B cell (primary cell): ENCODE measurements around the gene ZMYM4. TPM values are rescaled to one million over a fixed set of nuclear protein-coding genes. Genes with fewer than 3 reads are reported as not detected.

Experiments
- ATAC-seq: fragments of 200-7000 bp; cut with Tn5 transposase; one replicate; pipeline ENCODE4 v1.10.0; 2021; ENCODE audit warnings: low read depth, mild to moderate bottlenecking, moderate number of reproducible peaks, moderate library complexity
- CTCF ChIA-PET: fragments of 350-600 bp; sonication (Branson Sonifier 250); formaldehyde crosslinking; loops from one replicate; lab custom pipeline; 2021; ENCODE audit warnings: antibody characterized with exemption, inconsistent platforms; lab: Charles Lee
- POLR2A ChIA-PET: fragments of 350-600 bp; sonication (Branson Sonifier 250); formaldehyde crosslinking; loops from one replicate; lab custom pipeline; 2021; ENCODE audit warnings: antibody characterized with exemption; lab: Charles Lee
- DNase-seq: peaks from one replicate; pipeline ENCODE4 v3.0.0; 2013
- H2AFZ ChIP-seq: 2 replicates; pipeline ENCODE4 v1.6.1; 2012; ENCODE audit warnings: mild to moderate bottlenecking, low read depth, low read length; ENCODE audit not compliant: insufficient read depth, poor library complexity, severe bottlenecking
- H3K27ac ChIP-seq, 2 donors: 1 replicate in 1 of 2; 2 replicates in 1 of 2; pipeline ENCODE4 v1.5.1; 2012 to 2013; ENCODE audit warnings: low read length in 2 of 2, mild to moderate bottlenecking in 2 of 2, moderate library complexity in 1 of 2
- H3K27me3 ChIP-seq, 4 experiments: fragments of 200-600 bp in 1 of 4; sonication (generic) in 1 of 4; replicated peaks in 1 of 4; 1 replicate in 2 of 4; 2 replicates in 2 of 4; pipeline versions ENCODE4 v1.6.1 to v1.7.0; 2013 to 2016; ENCODE audit warnings: low read length in 3 of 4, mild to moderate bottlenecking in 2 of 4, mixed read lengths in 1 of 4, moderate library complexity in 1 of 4; ENCODE audit not compliant: insufficient read depth in 4 of 4, control insufficient read depth in 3 of 4; ENCODE audit errors: control extremely low read depth in 1 of 4
- H3K36me3 ChIP-seq, 2 experiments: replicated peaks in 1 of 2; 1 replicate in 1 of 2; 2 replicates in 1 of 2; pipeline versions ENCODE4 v1.6.1 to v1.7.1; 2013; ENCODE audit warnings: low read length in 1 of 2; ENCODE audit not compliant: insufficient read depth in 2 of 2, control insufficient read depth in 1 of 2; ENCODE audit errors: control extremely low read depth in 1 of 2, extremely low read depth in 1 of 2
- H3K4me1 ChIP-seq, 2 donors: fragments of 200-600 bp in 1 of 2; sonication (generic) in 1 of 2; 1 replicate in 1 of 2; 2 replicates in 1 of 2; pipeline versions ENCODE4 v1.5.1 to v1.6.1; 2013 to 2017; ENCODE audit warnings: low read length in 2 of 2; ENCODE audit not compliant: control insufficient read depth in 2 of 2, insufficient read depth in 2 of 2
- H3K4me2 ChIP-seq: replicated peaks from 2 replicates; pipeline ENCODE3; 2012; ENCODE audit warnings: mild to moderate bottlenecking, low read depth, low read length; ENCODE audit not compliant: poor library complexity, severe bottlenecking
- H3K4me3 ChIP-seq, 5 experiments: fragments of 200-600 bp in 1 of 5; sonication (generic) in 1 of 5; 1 replicate in 3 of 5; 2 replicates in 2 of 5; pipeline versions ENCODE4 v1.5.1 to v1.7.0; 2011 to 2016; ENCODE audit warnings: low read length in 4 of 5, mild to moderate bottlenecking in 4 of 5, low read depth in 2 of 5, control low read depth in 1 of 5, moderate library complexity in 1 of 5; ENCODE audit not compliant: insufficient read depth in 1 of 5; ENCODE audit errors: control extremely low read depth in 1 of 5, extremely low read depth in 1 of 5
- H3K79me2 ChIP-seq: fragments of 200-600 bp; sonication (generic); one replicate; pipeline ENCODE4 v1.6.0; 2016; ENCODE audit warnings: low read length; ENCODE audit not compliant: control insufficient read depth, insufficient read depth
- H3K9ac ChIP-seq: fragments of 200-600 bp; sonication (generic); 2 replicates; pipeline ENCODE4 v1.6.1; 2017; ENCODE audit warnings: mild to moderate bottlenecking, low read length, moderate library complexity
- H3K9me3 ChIP-seq, 3 donors: one replicate each; pipeline versions ENCODE4 v1.6.1 to v1.7.1; 2013; ENCODE audit warnings: low read length in 2 of 3; ENCODE audit not compliant: control insufficient read depth in 2 of 3, insufficient read depth in 1 of 3; ENCODE audit errors: control extremely low read depth in 1 of 3
- H4K20me1 ChIP-seq: 2 replicates; pipeline ENCODE4 v1.6.0; 2012; ENCODE audit warnings: mild to moderate bottlenecking, low read length; ENCODE audit not compliant: insufficient read depth, control insufficient read depth, poor library complexity, severe bottlenecking
- H3K27ac Mint-ChIP-seq: one replicate; pipeline ENCODE4 v1.8.0; 2021; ENCODE audit warnings: mixed read lengths
- H3K27me3 Mint-ChIP-seq: one replicate; pipeline ENCODE4 v1.8.0; 2021; ENCODE audit warnings: mixed read lengths
- H3K4me1 Mint-ChIP-seq: one replicate; pipeline ENCODE4 v1.8.0; 2021; ENCODE audit warnings: mixed read lengths
- H3K4me3 Mint-ChIP-seq: one replicate; pipeline ENCODE4 v1.8.0; 2021; ENCODE audit warnings: mixed read lengths
- H3K9me3 Mint-ChIP-seq: one replicate; pipeline ENCODE4 v1.8.0; 2022; ENCODE audit warnings: mixed read lengths; ENCODE audit not compliant: insufficient read depth
- CTCF ChIP-seq: fragments of 200-600 bp; IDR thresholded peaks from one replicate; pipeline ENCODE4 v1.8.0; 2022; ENCODE audit warnings: antibody characterized with exemption, mild to moderate bottlenecking
- EZH2 ChIP-seq: IDR thresholded peaks from 2 replicates; pipeline ENCODE4 v1.6.1; 2012; ENCODE audit warnings: borderline replicate concordance, low read depth, mild to moderate bottlenecking, moderate library complexity, low read length; ENCODE audit not compliant: insufficient read depth, poor library complexity, severe bottlenecking
- WGBS: methylation state at CpG from one replicate; pipeline ENCODE4 v1.1.5; 2013; ENCODE audit warnings: missing lambda C conversion rate; ENCODE audit not compliant: insufficient coverage; 5-methylcytosine and 5-hydroxymethylcytosine counted together
- intact Hi-C: fragments of 100-400 bp; cut with micrococcal nuclease; formaldehyde crosslinking; loops from one replicate; pipeline ENCODE4 v1.10.0; 2022
- polyA plus RNA-seq: library from polyadenylated mRNA; depleted of rRNA; stranded (reverse); fragments of >200 nt; gene quantifications from 2 replicates; pipeline ENCODE4 v1.2.3, GENCODE V29; 2012
- total RNA-seq, 2 donors: library from RNA; stranded (reverse); fragments of 120-200 nt in 1 of 2; gene quantifications; 1 replicate in 1 of 2; 2 replicates in 1 of 2; pipeline versions ENCODE4 v1.2.3 to v1.2.4, GENCODE V29; 2013 to 2022

ZMYM4 gene
- total and polyA plus RNA-seq, 2 donors (not counting 1 experiment from before 2014, with no cell fraction given): 7.2 to 45.2 TPM

- Mint-ChIP-seq H3K9me3 (no peaks in the 10 kb centered on the region), H3K4me3 (no peak overlapping the region), H3K27me3 (no peaks in the 10 kb centered on the region), H3K27ac (no peak overlapping the region), H3K4me1 (no peaks in the 10 kb centered on the region)
- Histone ChIP-seq H3K79me2 (no peaks in the 10 kb centered on the region), H3K9ac (no peak overlapping the region), H3K27ac (no peak overlapping the region), H4K20me1 (no peaks in the 10 kb centered on the region), H3K4me2 (no peak overlapping the region), H3K4me1 (no peaks in the 10 kb centered on the region), H2AFZ (no peak overlapping the region), H3K4me3 (no peak overlapping the region), H3K9me3 (no peaks in the 10 kb centered on the region), H3K36me3 (peaks cover 7 to 49% of the 10 kb centered on the region in 2 experiments), H3K27me3 (no peaks in the 10 kb centered on the region)
- no peak for TF ChIP-seq CTCF
- TF ChIP-seq EZH2: no peak
- DNase-seq (no peak), ATAC-seq (no peak)
- WGBS: 25% methylated on average over 1 of the region's 1 CpG
- intact Hi-C loops: no loop called here
- ChIA-PET POLR2A (no interaction called here), CTCF (interaction anchor here (0.7 to 8.5 kb wide), 17 partner anchors 7 to 325 kb away, joined by 3 to 102 read pairs (median 12); partner anchors contain the start of genes CLSPN and KIAA0319L)
Observed at GRCh38 chr1:35452106-35452774, 183.7 kb downstream of the ZMYM4 start.

GRCh38 chr1:35453031-35453430, 184.5 kb downstream of the ZMYM4 start:
- CTCF ChIA-PET: interaction anchor here (0.9 to 8.5 kb wide), 10 partner anchors 9 to 324 kb away, joined by 4 to 102 read pairs (median 35); partner anchors contain the start of gene CLSPN
- DNase-seq (no peak), ATAC-seq (no peak)
- H3K4me2 ChIP-seq: no peak overlapping the region
- no peaks in the 10 kb centered on the region for H3K27me3 Mint-ChIP-seq
- H3K4me1 ChIP-seq: no peaks in the 10 kb centered on the region
- no peak overlapping the region for H3K4me3 ChIP-seq
- no peak overlapping the region for H3K9ac ChIP-seq
- intact Hi-C loops: no loop called here
- TF ChIP-seq EZH2 (no peak), CTCF (no peak)
- no peak overlapping the region for H2AFZ ChIP-seq
- no peak overlapping the region for H3K27ac Mint-ChIP-seq
- no peaks in the 10 kb centered on the region for H3K4me1 Mint-ChIP-seq
- no peaks in the 10 kb centered on the region for H3K9me3 ChIP-seq
- no peak overlapping the region for H3K4me3 Mint-ChIP-seq
- no peaks in the 10 kb centered on the region for H3K27me3 ChIP-seq
- peaks cover 7 to 42% of the 10 kb centered on the region in 2 experiments for H3K36me3 ChIP-seq
- no peak overlapping the region for H3K27ac ChIP-seq
- H3K9me3 Mint-ChIP-seq: no peaks in the 10 kb centered on the region
- no peaks in the 10 kb centered on the region for H3K79me2 ChIP-seq
- 83% methylated on average over 1 of the region's 2 CpGs for WGBS
- no peaks in the 10 kb centered on the region for H4K20me1 ChIP-seq
- POLR2A ChIA-PET: no interaction called here
